Lung microvascular endothelial cell (primary cell): ENCODE measurements around the gene PTPRA. TPM values are rescaled to one million over a fixed set of nuclear protein-coding genes. Genes with fewer than 3 reads are reported as not detected.
"Not testable (repeated sequence)": the region's sequence is repeated elsewhere in the genome, so short reads cannot be mapped to it uniquely, and the experiment has no call there.

ENCODE experiments used
- DNase-seq, 2 donors: peaks; one replicate each; pipeline versions ENCODE4 v3.0.0 to v3.0.0-alpha.2; 2010; ENCODE audit warnings: low read depth in 2 of 2
- total RNA-seq: library from RNA; depleted of rRNA; stranded (reverse); fragments of >200 nt; gene quantifications from 2 replicates; pipeline ENCODE4 v1.2.1, GENCODE V29; 2014

PTPRA gene
- total RNA-seq, 1 donor from 2014 or later, result 22.2 TPM

DNA sequence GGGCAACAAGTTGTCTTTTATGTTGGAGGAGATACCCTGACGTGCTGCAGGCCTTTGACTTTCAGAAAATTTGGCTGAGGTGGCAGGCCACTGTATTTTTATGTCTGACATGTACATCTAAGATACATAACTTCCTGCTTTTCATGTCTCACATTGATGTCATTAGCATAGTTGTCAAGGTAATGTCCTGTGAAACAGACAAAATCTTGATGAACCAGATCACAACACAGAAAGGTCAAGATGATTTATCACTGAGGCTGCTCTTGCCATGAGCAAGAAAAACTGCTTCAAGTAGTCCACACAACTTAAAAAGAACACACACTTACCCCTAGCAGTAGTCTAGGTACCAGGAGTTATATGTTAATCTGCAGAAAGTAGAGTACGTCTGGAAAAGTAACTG is 120.0 kb downstream of the PTPRA start:
- DNase-seq, result no peak

GRCh38 chr20:2995796-2996195 is 122.5 kb downstream of the PTPRA start:
- no peak for DNase-seq

GRCh38 chr20:2998728-2999127 is 125.4 kb downstream of the PTPRA start:
- DNase-seq, result no peak

- peak; percentile 76 to 83 for DNase-seq
These were observed 127.7 kb downstream of the PTPRA start for GRCh38 chr20:3000852-3001523.

DNA sequence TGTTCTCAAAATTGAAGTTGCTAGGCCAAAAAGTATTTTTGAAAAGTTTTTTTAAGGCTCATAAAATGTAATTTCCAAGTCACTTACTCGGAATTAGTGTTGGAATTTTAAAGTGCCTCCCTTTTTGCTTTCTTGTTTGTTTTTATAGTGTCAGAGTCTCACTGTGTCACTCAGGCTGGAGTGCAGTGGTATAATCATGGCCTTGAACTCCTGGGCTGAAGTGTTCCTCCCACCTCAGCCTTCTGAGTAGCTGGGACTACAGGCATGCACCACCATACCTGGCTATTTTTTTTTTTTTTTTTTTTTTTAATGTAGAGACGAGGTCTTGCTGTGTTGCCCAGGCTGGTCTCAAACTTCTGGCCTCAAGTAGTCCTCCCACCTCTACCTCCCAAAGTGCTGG is 130.1 kb downstream of the PTPRA start:
- no peak for DNase-seq

DNA sequence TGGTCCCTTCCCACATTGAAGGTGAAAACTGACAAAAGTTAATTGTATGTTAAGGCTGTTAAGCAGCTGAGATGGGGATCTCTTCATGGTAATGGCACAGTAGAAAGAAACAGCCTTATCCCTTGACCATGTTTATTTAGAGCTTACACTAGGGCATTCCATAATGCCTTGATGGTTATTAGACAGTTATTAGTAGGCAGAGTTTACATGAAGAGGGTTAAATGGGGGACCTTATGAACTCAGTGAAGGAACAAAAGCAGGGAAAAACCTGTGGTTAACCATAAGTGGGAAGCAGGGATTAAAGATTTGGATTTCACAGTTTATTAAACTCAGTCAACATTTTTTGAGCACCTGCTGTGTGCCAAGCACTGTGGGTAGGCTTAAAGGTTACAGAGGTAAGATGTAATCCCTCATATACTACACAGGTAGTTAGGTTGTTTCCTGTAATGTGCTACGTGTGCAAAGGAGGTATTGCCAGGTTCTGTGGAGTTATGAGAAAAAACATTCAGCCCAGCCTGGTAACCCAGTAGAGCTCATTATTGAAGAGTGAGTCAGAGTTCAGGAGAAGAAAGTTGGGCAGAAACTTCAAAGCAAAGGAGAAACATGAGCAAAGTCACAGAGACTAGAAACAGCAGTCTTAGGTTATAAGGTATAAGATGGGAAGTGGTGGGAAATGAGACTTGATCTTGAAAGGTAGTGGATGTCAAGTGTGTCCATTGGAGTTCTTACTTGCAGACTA is 137.9 kb downstream of the PTPRA start:
- no peak for DNase-seq

DNA sequence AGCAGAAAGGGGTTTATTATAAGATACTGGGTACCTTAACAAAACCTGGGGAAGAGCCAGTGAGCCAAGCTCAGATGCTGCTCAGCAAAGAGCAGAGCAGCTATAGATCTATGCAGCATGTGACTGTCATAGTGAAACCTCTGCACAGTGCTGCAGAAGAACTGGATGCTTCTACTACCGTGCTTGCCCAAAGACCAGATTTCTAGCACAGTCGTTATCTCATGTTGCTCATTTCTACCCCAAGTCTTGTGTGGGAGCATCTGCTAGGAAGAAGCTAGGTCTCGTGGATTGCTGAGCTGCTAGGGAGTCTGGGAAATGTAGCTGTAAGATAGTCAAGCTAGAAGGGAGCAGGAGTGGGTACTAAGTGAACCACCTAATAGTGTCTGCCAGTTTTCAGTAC is 138.5 kb downstream of the PTPRA start:
- DNase-seq, result no peak

GRCh38 chr20:3013771-3014170 is 140.5 kb downstream of the PTPRA start:
- DNase-seq, result peak in 1 of 2 donors; percentile 9

GRCh38 chr20:3014179-3014578 is 140.9 kb downstream of the PTPRA start:
- DNase-seq, result no peak

DNA sequence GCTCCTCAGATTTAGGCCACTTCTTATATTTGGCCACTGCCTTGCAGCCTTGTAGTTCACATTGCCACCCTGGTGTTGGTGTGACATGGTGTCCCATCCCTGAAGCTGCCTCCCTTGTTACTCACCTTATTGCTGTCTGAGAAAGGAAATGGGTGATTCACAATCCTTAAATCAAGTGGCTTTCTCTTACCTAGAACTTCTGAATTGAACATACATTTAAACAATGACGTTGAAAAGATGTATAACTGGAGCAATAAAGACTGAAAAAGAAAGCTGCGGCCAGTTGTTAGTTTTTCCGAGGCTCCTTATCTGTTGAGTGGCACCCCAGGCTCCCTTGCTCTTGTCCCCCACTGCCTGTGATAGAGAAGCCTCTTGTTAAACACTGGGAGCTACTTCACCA is 141.4 kb downstream of the PTPRA start:
- DNase-seq, result no peak

- DNase-seq, result not testable (repeated sequence)
These were observed 142.0 kb downstream of the PTPRA start for GRCh38 chr20:3015302-3015701.

- no peak for DNase-seq
These were observed 148.0 kb downstream of the PTPRA start for GRCh38 chr20:3021327-3021726.

GRCh38 chr20:3021777-3022176 is 148.5 kb downstream of the PTPRA start:
- DNase-seq, result no peak

- not testable (repeated sequence) for DNase-seq
These were observed 149.5 kb downstream of the PTPRA start for GRCh38 chr20:3022559-3023490.

GRCh38 chr20:3027987-3028386 is 154.7 kb downstream of the PTPRA start:
- DNase-seq, result no peak

- DNase-seq, result no peak
These were observed 158.4 kb downstream of the PTPRA start for GRCh38 chr20:3031524-3032147.

DNA sequence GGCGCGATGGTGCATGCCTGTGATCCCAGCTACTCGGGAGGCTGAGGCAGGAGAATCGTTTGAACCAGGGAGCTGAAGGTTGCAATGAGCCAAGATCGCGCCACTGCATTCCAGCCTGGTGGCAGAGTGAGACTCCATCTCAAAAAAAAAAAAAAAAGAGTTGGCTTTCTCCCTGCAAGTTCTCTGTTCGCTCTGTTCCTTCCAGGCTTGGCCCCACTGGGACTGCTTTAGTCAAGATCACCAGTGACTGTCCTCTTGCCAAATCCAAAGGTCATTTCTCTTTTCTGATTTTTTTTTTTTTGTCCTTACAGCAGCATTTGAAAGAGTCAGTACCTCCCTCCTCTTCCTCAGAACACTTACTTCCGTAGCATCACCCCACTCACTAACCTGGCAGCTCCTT is 159.3 kb downstream of the PTPRA start:
- no peak for DNase-seq

DNA sequence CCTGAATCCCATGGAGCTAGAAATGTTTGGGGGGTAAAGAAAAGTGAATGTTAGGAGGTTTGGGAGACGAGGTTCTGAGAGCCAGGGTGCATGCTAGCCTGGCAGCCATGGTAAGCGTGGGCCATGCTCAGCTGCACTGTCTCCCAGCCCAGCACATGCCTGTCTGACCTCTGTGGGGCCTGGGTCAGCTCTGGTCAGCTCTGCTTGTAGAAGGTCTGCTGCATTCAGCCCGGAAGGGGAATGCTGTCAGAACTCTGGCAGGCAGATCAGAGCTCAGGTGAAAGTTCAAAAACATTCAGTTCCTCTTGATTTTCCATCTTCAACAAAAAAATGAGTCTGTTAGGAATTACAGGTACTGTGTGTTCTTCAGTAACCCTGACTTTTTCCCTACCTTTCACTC is 164.4 kb downstream of the PTPRA start:
- peak in 1 of 2 donors; percentile 19 for DNase-seq

DNA sequence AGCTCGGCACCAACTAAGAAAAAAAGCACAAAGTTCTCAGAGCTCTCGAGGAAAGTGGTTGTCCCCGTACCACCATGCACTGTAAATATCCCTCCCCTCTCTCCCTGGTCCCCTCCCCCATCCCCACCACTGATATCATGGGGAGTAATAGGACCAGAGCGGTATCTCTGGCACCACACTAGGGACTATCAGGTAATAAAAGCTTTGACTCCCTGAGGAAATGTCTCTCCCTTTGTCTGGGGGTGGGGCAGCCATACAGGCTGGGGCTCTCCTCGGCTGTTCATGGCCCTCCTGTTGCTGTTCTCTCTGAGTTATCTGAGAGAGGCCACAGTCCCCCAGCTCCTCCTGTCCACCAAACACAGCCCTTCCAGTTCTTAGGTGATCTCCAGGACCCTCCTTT is 165.2 kb downstream of the PTPRA start:
- no peak for DNase-seq

GRCh38 chr20:3039426-3039825 is 166.1 kb downstream of the PTPRA start:
- DNase-seq, result no peak

- DNase-seq, result no peak
These were observed 166.8 kb downstream of the PTPRA start for GRCh38 chr20:3040086-3040485.
